ENCODE measurements around the gene IFRD1.
"Not testable (repeated sequence)": the region's sequence is repeated elsewhere in the genome, so short reads cannot be mapped to it uniquely, and the experiment has no call there.

IFRD1 gene

DNA sequence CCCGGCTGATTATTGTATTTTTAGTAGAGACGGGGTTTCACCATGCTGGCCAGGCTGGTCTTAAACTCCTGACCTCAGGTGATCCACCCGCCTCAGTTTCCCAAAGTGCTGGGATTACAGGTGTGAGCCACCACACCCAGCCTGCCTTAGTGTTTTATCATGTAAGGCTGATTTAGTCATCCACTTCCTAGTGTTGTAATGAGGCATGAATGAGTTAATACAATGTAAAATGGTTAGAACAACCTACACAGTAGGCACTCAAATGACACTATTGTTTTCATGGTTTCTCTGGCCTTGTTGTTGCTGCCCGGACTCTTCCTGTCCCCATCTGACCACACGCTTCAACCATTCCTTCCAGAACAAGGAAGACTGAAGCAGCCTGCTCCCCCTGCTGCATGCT lies 66.2 kb downstream of the IFRD1 start:
- DNase-seq (ENCODE audit: low spot score): not testable (repeated sequence)

- no peak for DNase-seq (ENCODE audit: low spot score)
Measured at GRCh38 chr7:112517487-112517886, 67.2 kb downstream of the IFRD1 start.

DNA sequence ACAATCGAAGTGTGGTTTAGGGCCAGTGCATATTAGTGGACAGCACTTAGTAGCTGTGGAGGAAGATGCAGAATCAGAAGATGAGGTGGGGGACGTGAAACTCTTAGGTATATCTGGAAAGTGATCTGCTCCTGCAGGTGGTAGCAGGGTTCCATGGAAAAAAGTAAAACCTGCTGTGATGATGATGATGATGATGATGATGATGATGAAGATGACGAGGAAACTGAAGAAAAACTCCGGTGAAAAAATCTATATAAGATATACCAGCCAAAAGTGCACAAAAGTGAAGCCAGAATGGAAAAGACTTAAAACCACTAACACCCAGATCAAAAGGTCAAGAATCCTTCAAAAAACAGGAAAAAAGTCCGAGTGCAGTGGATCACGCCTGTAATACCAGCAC lies 70.5 kb downstream of the IFRD1 start:
- DNase-seq (ENCODE audit: low spot score): no peak

DNA sequence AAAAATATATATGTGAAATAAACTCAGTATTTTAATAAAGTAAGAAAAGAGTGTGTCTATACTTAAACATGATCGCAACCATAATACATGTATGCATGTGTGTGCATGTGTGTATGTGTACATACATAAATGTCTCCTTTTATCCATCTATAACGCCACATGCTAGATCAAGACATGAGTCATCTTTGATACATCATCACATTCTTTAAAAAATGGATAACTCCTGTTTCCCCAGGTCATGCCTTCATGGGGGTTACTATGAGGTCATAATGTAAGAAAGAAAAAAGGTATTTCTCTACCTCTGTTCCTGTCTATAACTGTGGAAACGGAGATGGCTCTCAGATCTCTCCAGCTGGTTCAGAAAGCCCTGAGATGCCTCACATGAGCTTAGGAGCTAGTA lies 71.7 kb downstream of the IFRD1 start:
- DNase-seq (ENCODE audit: low spot score): no peak

GRCh38 chr7:112523871-112524270 lies 73.6 kb downstream of the IFRD1 start:
- DNase-seq (ENCODE audit: low spot score): no peak

Measured in CD4-positive, alpha-beta T cell treated with Interleukin-15 for 4 hours (primary cell).